K562 (cell line): ENCODE measurements around the gene CARM1. TPM values are rescaled to one million over a fixed set of nuclear protein-coding genes. Genes with fewer than 3 reads are reported as not detected.

ENCODE experiments used
- CSDE1 ChIP-seq, 2 experiments: fragments of 450-650 bp; IDR thresholded peaks; 2 replicates each; pipeline ENCODE4 v1.6.1; 2016; ENCODE audit warnings: mild to moderate bottlenecking in 1 of 2
- FOXJ3 ChIP-seq: sonication (generic); formaldehyde crosslinking; IDR thresholded peaks from 2 replicates; pipeline ENCODE4 v1.4.0; 2020; ENCODE audit warnings: mild to moderate bottlenecking, missing genetic modification reagents
- KDM1A ChIP-seq, 2 experiments: fragments of 450-650 bp; IDR thresholded peaks; 2 replicates each; pipeline ENCODE4 v1.6.1; 2016; ENCODE audit warnings: mild to moderate bottlenecking in 2 of 2
- KLF6 ChIP-seq: fragments of 250-450 bp; sonication (Bioruptor Pico); IDR thresholded peaks from 2 replicates; pipeline ENCODE4 v1.4.0; 2020; ENCODE audit warnings: mild to moderate bottlenecking, moderate library complexity, borderline replicate concordance
- MCM5 ChIP-seq: fragments of 450-650 bp; IDR thresholded peaks from 2 replicates; pipeline ENCODE4 v1.6.1; 2016; ENCODE audit warnings: low read depth
- SMARCE1 ChIP-seq: fragments of 450-650 bp; IDR thresholded peaks from 2 replicates; pipeline ENCODE4 v1.7.1; 2016; ENCODE audit warnings: mild to moderate bottlenecking
- SP1 ChIP-seq: sonication (generic); formaldehyde crosslinking; IDR thresholded peaks from 2 replicates; pipeline ENCODE4 v1.8.1; 2022; ENCODE audit warnings: mild to moderate bottlenecking, missing genetic modification reagents
- STAT5B ChIP-seq: fragments of 250-450 bp; sonication (Bioruptor Pico); IDR thresholded peaks from 2 replicates; pipeline ENCODE4 v1.8.0; 2021; ENCODE audit warnings: mild to moderate bottlenecking, inconsistent platforms
- THRAP3 ChIP-seq: fragments of 450-650 bp; IDR thresholded peaks from 2 replicates; pipeline ENCODE4 v1.6.1; 2016; ENCODE audit warnings: mild to moderate bottlenecking, inconsistent platforms, borderline replicate concordance
- ZBTB8A ChIP-seq: fragments of 450-650 bp; IDR thresholded peaks from 2 replicates; pipeline ENCODE4 v1.6.1; 2018; ENCODE audit warnings: mild to moderate bottlenecking, moderate library complexity; ENCODE audit not compliant: partially characterized antibody
- ZNF212 ChIP-seq: fragments of 450-650 bp; formaldehyde crosslinking; IDR thresholded peaks from 2 replicates; pipeline ENCODE4 v1.4.0; 2020; ENCODE audit warnings: mild to moderate bottlenecking
- ZNF217 ChIP-seq: sonication (generic); formaldehyde crosslinking; IDR thresholded peaks from 2 replicates; pipeline ENCODE4 v1.8.0; 2022; ENCODE audit warnings: mild to moderate bottlenecking, missing genetic modification reagents
- ZNF79 ChIP-seq: fragments of 250-450 bp; sonication (Bioruptor Pico); IDR thresholded peaks from 2 replicates; pipeline ENCODE4 v1.4.0; 2020; ENCODE audit warnings: low read depth, mild to moderate bottlenecking, moderate library complexity
- polyA plus RNA-seq, 8 experiments: library from polyadenylated mRNA; depleted of rRNA in 4 of 8; stranded (reverse) in 5 of 8; unstranded in 3 of 8; fragments of >200 nt; fragmentation: Nextera tagmentation in 2 of 8; fragmentation: Illumina TruSeq in 1 of 8; extraction: Ambion mirVana in 2 of 8; extraction: Trizol in 1 of 8; gene quantifications; 2 replicates each; pipeline versions ENCODE4 v1.2.1 to v1.2.3, GENCODE V29; 2011 to 2014; ENCODE audit warnings: inconsistent platforms in 1 of 8, missing spikeins in 1 of 8
- total RNA-seq, 7 experiments: library from RNA; depleted of rRNA in 6 of 7; stranded (reverse); fragments of >200 nt in 6 of 7; fragmentation: Illumina TruSeq in 2 of 7; extraction: Trizol in 2 of 7; gene quantifications; 2 replicates each; pipeline versions ENCODE4 v1.2.1 to v1.2.3, GENCODE V29; 2011 to 2021; ENCODE audit warnings: low replicate concordance in 1 of 7
- TF ChIP-seq, protein P1 (sequence below): fragments of 450-650 bp; formaldehyde crosslinking; conservative IDR thresholded peaks from 2 replicates; pipeline ENCODE4 v1.4.0; 2022; ENCODE audit warnings: mild to moderate bottlenecking, missing genetic modification characterization
- TF ChIP-seq, protein P2 (sequence below): sonication (generic); formaldehyde crosslinking; IDR thresholded peaks from 2 replicates; pipeline ENCODE4 v1.8.1; 2022; ENCODE audit warnings: missing genetic modification reagents
- TF ChIP-seq, protein P3 (sequence below): IDR thresholded peaks from 2 replicates; pipeline ENCODE4 v1.6.1; 2011; ENCODE audit not compliant: insufficient read length; ENCODE audit errors: extremely low read depth
- TF ChIP-seq, protein P4 (sequence below): fragments of 250-450 bp; sonication (Bioruptor Pico); IDR thresholded peaks from 2 replicates; pipeline ENCODE4 v1.8.0; 2021; ENCODE audit warnings: mild to moderate bottlenecking, moderate library complexity
- TF ChIP-seq, protein P5 (sequence below): sonication (generic); formaldehyde crosslinking; IDR thresholded peaks from 2 replicates; pipeline ENCODE4 v1.8.0; 2022; ENCODE audit warnings: mild to moderate bottlenecking, missing genetic modification reagents, borderline replicate concordance
- TF ChIP-seq, protein P6 (sequence below): fragments of 450-650 bp; formaldehyde crosslinking; IDR thresholded peaks from 2 replicates; pipeline ENCODE4 v1.4.0; 2022; ENCODE audit warnings: missing genetic modification characterization

CARM1 gene
- total and polyA plus RNA-seq, 9 of the 15 experiments (the other 6 are each of a cell fraction or from before 2014, with no cell fraction given) = 0.36 to 86.0 (median 29.7) TPM

DNA sequence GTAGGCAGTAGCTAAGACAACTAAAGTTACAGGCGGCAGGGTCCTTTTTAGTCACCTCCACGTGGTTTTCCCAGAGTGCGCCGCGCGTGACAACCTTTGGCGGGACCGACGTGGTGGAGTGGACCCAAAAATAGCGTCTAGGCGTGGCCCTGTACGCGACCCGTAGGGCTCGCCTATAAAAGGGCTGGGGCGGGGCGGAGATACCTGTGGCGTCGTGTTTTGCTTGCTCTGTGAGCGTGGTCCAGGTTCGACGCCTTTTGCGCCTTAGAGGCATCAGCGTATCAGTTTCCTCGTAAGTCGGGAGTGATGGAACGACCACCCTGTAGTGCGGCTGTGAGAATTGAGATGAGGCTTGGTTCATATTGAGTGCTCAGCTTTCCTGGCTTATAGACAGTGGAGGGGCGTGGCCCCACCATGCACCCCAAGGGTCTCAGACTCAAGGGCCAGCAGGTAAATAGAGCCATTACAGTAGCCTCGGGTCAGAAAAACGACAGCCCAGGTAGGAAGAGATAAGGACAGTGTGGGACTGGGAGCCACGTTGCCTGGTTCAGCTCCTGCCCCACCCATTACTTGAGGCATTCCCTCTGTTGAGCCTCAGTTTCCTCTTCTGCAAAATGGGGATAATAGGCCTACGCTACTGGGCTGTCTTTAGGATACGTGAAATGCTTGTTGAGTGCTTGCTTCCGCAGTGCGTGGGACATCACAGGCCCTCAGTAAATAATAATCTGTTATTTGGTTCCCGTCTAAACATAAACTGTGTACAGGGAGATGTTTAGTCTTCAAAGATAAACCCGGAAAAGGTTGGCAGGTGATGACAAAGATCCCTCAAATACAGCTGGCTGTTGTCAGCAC lies 34.6 kb upstream of the CARM1 start (continued):
- TF ChIP-seq, protein P1, sequence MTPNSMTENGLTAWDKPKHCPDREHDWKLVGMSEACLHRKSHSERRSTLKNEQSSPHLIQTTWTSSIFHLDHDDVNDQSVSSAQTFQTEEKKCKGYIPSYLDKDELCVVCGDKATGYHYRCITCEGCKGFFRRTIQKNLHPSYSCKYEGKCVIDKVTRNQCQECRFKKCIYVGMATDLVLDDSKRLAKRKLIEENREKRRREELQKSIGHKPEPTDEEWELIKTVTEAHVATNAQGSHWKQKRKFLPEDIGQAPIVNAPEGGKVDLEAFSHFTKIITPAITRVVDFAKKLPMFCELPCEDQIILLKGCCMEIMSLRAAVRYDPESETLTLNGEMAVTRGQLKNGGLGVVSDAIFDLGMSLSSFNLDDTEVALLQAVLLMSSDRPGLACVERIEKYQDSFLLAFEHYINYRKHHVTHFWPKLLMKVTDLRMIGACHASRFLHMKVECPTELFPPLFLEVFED (CRISPR knock-in tag) = 0 out of 2 replicates have a peak, but pooled peaks have one; percentile 45
- TF ChIP-seq THRAP3 (peak; percentile 68; the same call in 1 of the 2 replicates), SMARCE1 (peak; percentile 40; the same call in 1 of the 2 replicates), SP1 (peak; percentile 86; the same call in 1 of the 2 replicates), MCM5 (no peak), KDM1A (IDR thresholded peaks at IDR 0.05) (peak; percentile 59 to 78; a peak in 3 of 4 replicates), ZNF212 (CRISPR knock-in tag) (no peak), FOXJ3 (CRISPR knock-in tag) (no peak), ZNF217 (CRISPR knock-in tag) (peak; percentile 42; the same call in 1 of the 2 replicates), CSDE1 (IDR thresholded peaks at IDR 0.05) (no peak), STAT5B (no peak), ZNF79 (CRISPR knock-in tag) (peak; percentile 81; the same call in 1 of the 2 replicates), ZBTB8A (no peak), KLF6 (CRISPR knock-in tag) (peak; percentile 87)
- TF ChIP-seq, protein P2, sequence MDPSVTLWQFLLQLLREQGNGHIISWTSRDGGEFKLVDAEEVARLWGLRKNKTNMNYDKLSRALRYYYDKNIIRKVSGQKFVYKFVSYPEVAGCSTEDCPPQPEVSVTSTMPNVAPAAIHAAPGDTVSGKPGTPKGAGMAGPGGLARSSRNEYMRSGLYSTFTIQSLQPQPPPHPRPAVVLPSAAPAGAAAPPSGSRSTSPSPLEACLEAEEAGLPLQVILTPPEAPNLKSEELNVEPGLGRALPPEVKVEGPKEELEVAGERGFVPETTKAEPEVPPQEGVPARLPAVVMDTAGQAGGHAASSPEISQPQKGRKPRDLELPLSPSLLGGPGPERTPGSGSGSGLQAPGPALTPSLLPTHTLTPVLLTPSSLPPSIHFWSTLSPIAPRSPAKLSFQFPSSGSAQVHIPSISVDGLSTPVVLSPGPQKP (CRISPR knock-in tag) = no peak
- TF ChIP-seq, protein P3, sequence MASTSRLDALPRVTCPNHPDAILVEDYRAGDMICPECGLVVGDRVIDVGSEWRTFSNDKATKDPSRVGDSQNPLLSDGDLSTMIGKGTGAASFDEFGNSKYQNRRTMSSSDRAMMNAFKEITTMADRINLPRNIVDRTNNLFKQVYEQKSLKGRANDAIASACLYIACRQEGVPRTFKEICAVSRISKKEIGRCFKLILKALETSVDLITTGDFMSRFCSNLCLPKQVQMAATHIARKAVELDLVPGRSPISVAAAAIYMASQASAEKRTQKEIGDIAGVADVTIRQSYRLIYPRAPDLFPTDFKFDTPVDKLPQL = no peak
- TF ChIP-seq, protein P4, sequence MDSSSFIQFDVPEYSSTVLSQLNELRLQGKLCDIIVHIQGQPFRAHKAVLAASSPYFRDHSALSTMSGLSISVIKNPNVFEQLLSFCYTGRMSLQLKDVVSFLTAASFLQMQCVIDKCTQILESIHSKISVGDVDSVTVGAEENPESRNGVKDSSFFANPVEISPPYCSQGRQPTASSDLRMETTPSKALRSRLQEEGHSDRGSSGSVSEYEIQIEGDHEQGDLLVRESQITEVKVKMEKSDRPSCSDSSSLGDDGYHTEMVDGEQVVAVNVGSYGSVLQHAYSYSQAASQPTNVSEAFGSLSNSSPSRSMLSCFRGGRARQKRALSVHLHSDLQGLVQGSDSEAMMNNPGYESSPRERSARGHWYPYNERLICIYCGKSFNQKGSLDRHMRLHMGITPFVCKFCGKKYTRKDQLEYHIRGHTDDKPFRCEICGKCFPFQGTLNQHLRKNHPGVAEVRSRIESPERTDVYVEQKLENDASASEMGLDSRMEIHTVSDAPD = peak; percentile 70; the same call in 1 of the 2 replicates
- TF ChIP-seq, protein P5, sequence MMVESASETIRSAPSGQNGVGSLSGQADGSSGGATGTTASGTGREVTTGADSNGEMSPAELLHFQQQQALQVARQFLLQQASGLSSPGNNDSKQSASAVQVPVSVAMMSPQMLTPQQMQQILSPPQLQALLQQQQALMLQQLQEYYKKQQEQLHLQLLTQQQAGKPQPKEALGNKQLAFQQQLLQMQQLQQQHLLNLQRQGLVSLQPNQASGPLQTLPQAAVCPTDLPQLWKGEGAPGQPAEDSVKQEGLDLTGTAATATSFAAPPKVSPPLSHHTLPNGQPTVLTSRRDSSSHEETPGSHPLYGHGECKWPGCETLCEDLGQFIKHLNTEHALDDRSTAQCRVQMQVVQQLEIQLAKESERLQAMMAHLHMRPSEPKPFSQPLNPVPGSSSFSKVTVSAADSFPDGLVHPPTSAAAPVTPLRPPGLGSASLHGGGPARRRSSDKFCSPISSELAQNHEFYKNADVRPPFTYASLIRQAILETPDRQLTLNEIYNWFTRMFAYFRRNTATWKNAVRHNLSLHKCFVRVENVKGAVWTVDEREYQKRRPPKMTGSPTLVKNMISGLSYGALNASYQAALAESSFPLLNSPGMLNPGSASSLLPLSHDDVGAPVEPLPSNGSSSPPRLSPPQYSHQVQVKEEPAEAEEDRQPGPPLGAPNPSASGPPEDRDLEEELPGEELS (CRISPR knock-in tag) = peak; percentile 96
- TF ChIP-seq, protein P6, sequence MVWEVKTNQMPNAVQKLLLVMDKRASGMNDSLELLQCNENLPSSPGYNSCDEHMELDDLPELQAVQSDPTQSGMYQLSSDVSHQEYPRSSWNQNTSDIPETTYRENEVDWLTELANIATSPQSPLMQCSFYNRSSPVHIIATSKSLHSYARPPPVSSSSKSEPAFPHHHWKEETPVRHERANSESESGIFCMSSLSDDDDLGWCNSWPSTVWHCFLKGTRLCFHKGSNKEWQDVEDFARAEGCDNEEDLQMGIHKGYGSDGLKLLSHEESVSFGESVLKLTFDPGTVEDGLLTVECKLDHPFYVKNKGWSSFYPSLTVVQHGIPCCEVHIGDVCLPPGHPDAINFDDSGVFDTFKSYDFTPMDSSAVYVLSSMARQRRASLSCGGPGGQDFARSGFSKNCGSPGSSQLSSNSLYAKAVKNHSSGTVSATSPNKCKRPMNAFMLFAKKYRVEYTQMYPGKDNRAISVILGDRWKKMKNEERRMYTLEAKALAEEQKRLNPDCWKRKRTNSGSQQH = no peak
